Fibroblast of pulmonary artery (primary cell): ENCODE measurements around the gene SLCO3A1.

ENCODE experiments used
- DNase-seq: peaks from one replicate; pipeline ENCODE4 v3.0.0-alpha.2; 2010; ENCODE audit warnings: low read depth
- H3K4me3 ChIP-seq: replicated peaks from 2 replicates; pipeline ENCODE4 v1.5.1; 2011; ENCODE audit warnings: low read depth, mild to moderate bottlenecking, control low read depth, low read length, moderate library complexity
- TF ChIP-seq, protein P1 (sequence below): IDR thresholded peaks from 2 replicates; pipeline ENCODE4 v1.5.1; 2011; ENCODE audit warnings: mild to moderate bottlenecking, control low read depth, low read length, inconsistent platforms; ENCODE audit errors: missing control alignments

The SLCO3A1 gene

DNA sequence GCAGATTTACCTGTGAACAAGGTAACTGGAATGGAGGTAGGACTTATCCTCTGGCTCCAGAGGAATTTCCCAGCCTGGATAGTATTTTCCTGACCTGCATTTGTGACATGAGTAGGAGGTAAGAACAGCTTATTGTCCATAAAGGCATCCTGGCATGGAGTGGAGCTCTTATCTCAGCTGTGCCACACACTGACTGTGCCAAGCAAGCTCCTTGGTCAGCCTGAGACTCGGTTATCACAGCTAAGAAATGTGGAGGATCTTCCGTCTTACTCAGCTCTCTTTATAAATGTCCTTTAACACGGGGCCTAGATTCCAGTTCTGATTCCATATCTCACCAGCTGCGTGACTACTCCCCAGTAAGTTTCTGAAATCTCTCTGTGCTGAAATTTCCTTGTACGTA, 38.9 kb downstream of the SLCO3A1 start:
- DNase-seq, result no peak
- TF ChIP-seq, protein P1, sequence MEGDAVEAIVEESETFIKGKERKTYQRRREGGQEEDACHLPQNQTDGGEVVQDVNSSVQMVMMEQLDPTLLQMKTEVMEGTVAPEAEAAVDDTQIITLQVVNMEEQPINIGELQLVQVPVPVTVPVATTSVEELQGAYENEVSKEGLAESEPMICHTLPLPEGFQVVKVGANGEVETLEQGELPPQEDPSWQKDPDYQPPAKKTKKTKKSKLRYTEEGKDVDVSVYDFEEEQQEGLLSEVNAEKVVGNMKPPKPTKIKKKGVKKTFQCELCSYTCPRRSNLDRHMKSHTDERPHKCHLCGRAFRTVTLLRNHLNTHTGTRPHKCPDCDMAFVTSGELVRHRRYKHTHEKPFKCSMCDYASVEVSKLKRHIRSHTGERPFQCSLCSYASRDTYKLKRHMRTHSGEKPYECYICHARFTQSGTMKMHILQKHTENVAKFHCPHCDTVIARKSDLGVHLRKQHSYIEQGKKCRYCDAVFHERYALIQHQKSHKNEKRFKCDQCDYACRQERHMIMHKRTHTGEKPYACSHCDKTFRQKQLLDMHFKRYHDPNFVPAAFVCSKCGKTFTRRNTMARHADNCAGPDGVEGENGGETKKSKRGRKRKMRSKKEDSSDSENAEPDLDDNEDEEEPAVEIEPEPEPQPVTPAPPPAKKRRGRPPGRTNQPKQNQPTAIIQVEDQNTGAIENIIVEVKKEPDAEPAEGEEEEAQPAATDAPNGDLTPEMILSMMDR, result no peak
- no peak overlapping the region for H3K4me3 ChIP-seq

DNA sequence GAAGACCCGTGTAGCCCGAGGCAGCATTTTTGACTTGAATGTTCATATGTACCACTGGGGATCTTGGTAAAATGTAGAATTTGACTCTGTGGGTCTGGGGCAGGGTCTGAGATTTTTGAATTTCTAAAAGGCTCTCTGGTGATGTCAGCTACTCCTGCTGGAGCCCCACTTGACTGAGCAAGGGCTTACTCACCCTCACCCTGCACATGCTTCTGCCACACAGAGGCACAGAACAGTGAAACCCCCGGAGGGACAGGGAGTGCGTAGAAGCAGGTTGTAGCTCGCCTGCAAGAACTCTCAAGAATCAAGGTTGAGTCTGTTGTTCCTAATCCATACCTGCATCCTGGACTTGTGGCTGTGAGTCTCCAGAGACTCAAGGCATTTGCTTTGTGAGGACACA, 41.1 kb downstream of the SLCO3A1 start:
- TF ChIP-seq, protein P1, result no peak
- H3K4me3 ChIP-seq, result no peak overlapping the region
- no peak for DNase-seq

DNA sequence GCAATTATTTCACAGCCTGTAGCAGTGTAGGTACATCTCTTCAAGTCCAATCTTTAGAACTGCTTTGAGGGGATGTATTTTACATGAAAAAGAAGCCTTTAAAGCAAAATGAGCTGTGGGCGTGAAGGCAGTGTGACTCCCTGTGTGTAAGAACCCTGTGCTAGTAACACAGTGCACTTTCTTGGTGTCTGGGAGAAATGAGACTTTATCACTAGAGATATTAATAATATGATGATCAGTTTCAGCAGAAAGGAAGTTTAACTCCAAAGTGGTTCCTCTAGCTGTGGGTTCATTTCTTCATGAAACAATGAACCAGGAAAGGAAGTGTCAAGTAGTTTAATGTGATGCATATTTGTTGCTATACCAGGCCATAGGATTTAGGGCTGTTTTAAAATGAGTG, 41.5 kb downstream of the SLCO3A1 start:
- TF ChIP-seq, protein P1, result no peak
- H3K4me3 ChIP-seq, result no peak overlapping the region
- DNase-seq, result no peak

DNA sequence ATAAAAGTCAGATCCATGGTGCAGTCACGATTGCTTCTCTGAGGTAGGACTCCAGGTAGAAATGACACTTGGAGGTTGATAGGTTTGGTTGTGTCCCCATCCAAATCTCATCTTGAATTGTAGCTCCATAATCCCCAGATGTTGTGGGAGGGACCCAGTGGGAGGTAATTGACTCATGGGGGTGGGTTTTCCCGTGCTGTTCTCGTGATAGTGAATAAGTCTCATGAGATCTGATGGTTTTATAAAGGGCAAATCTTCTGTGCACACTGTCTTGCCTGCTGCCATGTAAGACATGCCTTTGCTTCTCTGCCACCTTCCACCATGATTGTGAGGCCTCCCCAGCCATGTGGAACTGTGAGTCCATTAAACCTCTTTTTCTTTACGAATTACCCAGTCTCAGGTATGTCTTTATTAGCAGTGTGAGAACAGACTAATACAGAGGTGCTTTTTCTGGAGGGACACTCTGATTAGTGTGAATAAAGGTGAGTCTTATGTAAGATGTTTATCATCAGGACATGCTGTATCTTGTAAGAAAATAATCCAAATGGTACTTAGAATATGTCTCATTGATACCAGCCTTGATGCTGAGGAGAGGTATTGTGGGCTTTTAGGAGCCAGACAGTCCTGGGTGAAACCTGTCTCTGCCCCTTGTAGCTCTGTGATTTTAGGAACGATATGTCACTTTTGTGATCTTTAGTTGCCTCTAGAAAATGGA, 43.0 kb downstream of the SLCO3A1 start:
- DNase-seq, result no peak
- TF ChIP-seq, protein P1, result no peak
- H3K4me3 ChIP-seq, result no peak overlapping the region

DNA sequence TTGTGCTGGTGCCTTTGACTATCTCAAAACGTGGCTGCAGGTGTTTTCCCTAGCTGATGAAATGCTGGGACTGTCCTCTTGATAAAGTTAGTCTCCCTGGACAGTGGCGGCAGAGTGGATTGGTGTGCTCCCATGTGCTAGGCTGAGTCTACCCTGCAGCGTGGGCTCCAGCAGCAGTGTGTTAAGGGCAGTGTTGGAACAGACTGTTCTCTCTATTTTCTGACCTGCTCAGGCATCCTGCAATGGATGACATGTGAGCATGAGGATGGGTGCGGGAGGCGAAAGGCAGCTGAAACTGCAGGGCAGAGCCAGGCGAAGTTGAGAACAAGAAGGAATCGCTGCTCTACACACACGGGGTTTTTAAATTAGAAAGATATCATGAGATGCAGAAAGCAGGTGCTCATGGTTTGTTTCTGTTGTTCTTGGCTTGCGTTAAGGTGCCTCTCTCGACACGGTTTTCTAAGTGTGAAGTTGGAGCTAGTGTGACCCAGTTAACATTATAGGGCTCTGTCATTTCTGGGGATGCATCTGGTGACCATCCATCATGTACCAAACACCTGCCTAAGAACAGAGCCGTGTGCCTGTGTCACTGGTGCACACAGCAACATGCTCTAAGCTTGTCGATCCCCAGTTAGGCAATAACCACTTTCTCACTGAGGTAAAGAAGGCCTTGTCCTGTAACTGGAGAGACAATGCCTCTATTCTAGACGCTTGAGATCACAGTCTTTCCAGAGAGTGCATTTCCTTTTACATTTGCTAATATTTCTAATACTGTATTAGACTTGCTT, 44.3 kb downstream of the SLCO3A1 start:
- TF ChIP-seq, protein P1, result no peak
- no peak overlapping the region for H3K4me3 ChIP-seq
- DNase-seq, result no peak

DNA sequence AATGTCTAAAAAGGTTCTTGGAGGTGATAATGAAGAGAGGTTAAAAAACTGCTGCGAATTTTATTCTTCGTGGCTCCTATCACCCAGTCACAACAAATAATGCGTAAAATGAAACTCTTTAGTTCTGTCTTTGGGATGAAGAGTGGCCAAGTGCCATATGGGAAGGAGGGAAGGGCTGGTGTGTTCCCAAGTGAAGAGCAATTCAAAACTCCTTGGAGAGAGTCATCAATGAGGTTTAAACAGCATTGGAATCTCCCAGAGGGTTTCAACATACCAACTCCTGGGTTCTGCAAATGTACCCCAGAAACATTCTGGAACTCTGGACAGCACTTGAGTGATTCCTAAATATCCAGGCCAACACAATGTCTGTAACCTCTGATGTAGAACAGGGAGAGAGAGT, 45.3 kb downstream of the SLCO3A1 start:
- H3K4me3 ChIP-seq, result no peak overlapping the region
- TF ChIP-seq, protein P1, result no peak
- DNase-seq, result no peak
